ENCODE measurements around the gene OTOG.

Gene OTOG

GRCh38 chr11:17696741-17697140, 149.7 kb downstream of the OTOG start:
- DNase-seq (ENCODE audit: low read depth in 1 of 2, low spot score in 1 of 2): no peak
- TF ChIP-seq SPI1 (IDR thresholded peaks at IDR 0.05; ENCODE audit: borderline replicate concordance, low read depth) (peak; percentile 43; the same call in 1 of the 2 replicates), POLR2AphosphoS5 (IDR thresholded peaks at IDR 0.05; ENCODE audit: low read depth) (no peak)
- Histone ChIP-seq H3K4me3 (replicated peaks; ENCODE audit: insufficient read depth, low read length) (no peak overlapping the region), H3K27ac (replicated peaks) (no peak overlapping the region), H3K27me3 (ENCODE audit: insufficient read depth, poor library complexity, severe bottlenecking) (peaks cover 39% of the 10 kb centered on the region)

All from HL-60 (cell line).